Osteocyte (in vitro differentiated cells): Measurements from ENCODE around the gene VPS4B. TPM values are rescaled to one million over a fixed set of nuclear protein-coding genes. Genes with fewer than 3 reads are reported as not detected.
A peak's percentile ranks its signal among the peaks of the same experiment; 100 is the strongest.

ENCODE experiments used
- DNase-seq: peaks from one replicate; pipeline ENCODE4 v3.0.0; 2021; ENCODE audit warnings: mixed read lengths; ENCODE audit not compliant: unreplicated experiment; ENCODE audit errors: extremely low spot score
- H3K27ac Mint-ChIP-seq: one replicate; pipeline ENCODE4 v1.8.0; 2021; ENCODE audit warnings: mild to moderate bottlenecking, mixed read lengths; ENCODE audit not compliant: unreplicated experiment
- H3K27me3 Mint-ChIP-seq: one replicate; pipeline ENCODE4 v1.8.0; 2021; ENCODE audit warnings: mixed read lengths; ENCODE audit not compliant: unreplicated experiment
- H3K36me3 Mint-ChIP-seq: one replicate; pipeline ENCODE4 v1.8.0; 2021; ENCODE audit warnings: mixed read lengths; ENCODE audit not compliant: unreplicated experiment
- H3K4me1 Mint-ChIP-seq: one replicate; pipeline ENCODE4 v1.8.0; 2021; ENCODE audit warnings: mixed read lengths; ENCODE audit not compliant: unreplicated experiment
- H3K4me3 Mint-ChIP-seq: one replicate; pipeline ENCODE4 v1.8.0; 2021; ENCODE audit warnings: mild to moderate bottlenecking, moderate library complexity, mixed read lengths; ENCODE audit not compliant: unreplicated experiment
- H3K9me3 Mint-ChIP-seq: one replicate; pipeline ENCODE4 v1.8.0; 2021; ENCODE audit warnings: mixed read lengths; ENCODE audit not compliant: unreplicated experiment
- total RNA-seq: library from RNA; stranded (reverse); gene quantifications from 2 replicates; pipeline ENCODE4 v1.2.1, GENCODE V29; 2021
- TF ChIP-seq, protein P1 (sequence below): fragments of 200-600 bp; sonication (generic); IDR thresholded peaks from 2 replicates; pipeline ENCODE4 v1.5.0; 2021; ENCODE audit warnings: antibody characterized with exemption, mild to moderate bottlenecking, moderate library complexity

Gene VPS4B
- total RNA-seq, 1 donor from 2014 or later, result 59.1 TPM

DNA sequence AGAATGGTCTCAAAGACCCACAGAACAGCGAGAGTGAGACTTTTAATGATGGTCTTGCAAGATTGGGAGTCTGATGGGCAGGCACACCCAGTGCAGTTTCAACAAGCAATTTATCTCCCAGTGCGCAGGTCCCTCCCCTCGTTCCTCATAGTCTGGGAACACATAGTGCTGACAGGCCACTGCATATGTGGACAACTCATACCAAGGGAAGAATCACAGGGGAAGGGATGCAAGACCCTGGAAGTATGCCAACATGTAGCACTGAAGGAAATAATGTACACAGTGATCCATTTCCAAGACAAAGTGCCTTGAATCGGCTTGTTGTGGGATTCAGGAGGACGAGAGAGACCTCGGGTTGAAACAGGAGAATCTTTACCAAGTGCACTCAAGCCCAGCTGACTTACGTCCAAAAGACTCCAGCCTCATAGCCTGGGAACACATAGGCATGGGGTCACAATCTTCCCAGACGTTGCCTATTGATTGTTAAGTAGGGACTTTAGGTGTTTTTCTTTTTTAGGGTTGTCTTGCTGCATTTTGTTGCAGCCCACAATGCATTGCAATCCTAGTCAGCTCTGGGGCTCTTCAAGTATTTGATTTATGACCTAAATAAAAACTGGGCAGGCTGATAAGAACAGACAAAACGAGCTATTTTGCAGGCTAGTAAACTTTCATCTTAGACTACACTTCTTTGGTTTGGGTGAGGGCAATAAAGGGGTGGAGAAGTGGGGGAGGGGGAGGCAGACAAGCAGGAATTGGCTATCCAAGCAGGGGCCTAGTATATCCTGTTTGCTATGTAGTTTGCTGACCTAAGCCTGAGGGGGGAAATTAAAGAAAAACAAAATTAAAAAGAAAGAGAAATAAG lies 29.8 kb upstream of the VPS4B start:
- Mint-ChIP-seq H3K9me3 (no peaks in the 10 kb centered on the region), H3K36me3 (no peaks in the 10 kb centered on the region), H3K27ac (peak overlapping the region; percentile 95), H3K4me3 (no peak overlapping the region), H3K27me3 (no peaks in the 10 kb centered on the region), H3K4me1 (peaks cover 49% of the 10 kb centered on the region)
- DNase-seq, result no peak
- TF ChIP-seq, protein P1, sequence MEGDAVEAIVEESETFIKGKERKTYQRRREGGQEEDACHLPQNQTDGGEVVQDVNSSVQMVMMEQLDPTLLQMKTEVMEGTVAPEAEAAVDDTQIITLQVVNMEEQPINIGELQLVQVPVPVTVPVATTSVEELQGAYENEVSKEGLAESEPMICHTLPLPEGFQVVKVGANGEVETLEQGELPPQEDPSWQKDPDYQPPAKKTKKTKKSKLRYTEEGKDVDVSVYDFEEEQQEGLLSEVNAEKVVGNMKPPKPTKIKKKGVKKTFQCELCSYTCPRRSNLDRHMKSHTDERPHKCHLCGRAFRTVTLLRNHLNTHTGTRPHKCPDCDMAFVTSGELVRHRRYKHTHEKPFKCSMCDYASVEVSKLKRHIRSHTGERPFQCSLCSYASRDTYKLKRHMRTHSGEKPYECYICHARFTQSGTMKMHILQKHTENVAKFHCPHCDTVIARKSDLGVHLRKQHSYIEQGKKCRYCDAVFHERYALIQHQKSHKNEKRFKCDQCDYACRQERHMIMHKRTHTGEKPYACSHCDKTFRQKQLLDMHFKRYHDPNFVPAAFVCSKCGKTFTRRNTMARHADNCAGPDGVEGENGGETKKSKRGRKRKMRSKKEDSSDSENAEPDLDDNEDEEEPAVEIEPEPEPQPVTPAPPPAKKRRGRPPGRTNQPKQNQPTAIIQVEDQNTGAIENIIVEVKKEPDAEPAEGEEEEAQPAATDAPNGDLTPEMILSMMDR, result no peak

DNA sequence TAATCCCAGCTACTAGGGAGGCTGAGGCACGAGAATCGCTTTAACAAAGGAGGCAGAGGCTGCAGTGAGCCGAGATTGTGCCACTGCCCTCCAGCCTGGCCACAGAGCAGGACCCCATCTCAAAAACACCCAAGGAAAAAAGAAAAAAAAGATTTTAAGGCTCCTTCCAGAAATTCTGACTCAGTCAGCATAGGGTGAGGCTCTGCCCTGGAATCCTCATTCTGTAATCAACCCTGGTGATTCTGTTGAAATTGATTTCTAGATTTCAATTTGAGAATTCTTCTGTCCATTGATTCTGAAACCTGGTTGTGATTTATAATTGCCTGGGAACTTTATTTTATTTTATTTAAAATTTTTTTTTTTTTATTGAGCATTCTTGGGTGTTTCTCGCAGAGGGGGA lies 27.1 kb upstream of the VPS4B start:
- H3K9me3 Mint-ChIP-seq, result no peaks in the 10 kb centered on the region
- DNase-seq, result no peak
- H3K4me1 Mint-ChIP-seq, result peaks cover 39% of the 10 kb centered on the region
- H3K27ac Mint-ChIP-seq, result no peak overlapping the region
- no peaks in the 10 kb centered on the region for H3K27me3 Mint-ChIP-seq
- H3K4me3 Mint-ChIP-seq, result no peak overlapping the region
- no peaks in the 10 kb centered on the region for H3K36me3 Mint-ChIP-seq
- TF ChIP-seq, protein P1, result no peak

DNA sequence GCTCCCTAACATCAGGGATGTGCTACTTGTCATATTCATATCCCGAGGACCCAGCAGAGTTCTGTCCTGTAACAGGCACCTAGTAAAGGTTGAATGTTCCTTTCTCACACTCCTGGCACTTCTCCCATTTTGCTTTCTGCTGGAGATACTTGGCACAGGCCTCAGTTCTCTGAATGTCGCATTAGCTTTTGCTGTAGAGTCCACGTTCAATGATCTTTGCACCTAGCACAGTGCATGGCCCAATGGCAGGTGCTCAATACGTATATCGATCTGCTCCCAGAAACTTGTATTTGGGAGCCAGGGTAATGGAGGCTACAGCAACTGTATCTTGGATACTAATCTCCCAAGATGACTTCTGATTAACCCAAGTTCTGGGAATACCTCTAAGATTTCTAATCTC lies 24.8 kb upstream of the VPS4B start:
- H3K36me3 Mint-ChIP-seq, result no peaks in the 10 kb centered on the region

DNA sequence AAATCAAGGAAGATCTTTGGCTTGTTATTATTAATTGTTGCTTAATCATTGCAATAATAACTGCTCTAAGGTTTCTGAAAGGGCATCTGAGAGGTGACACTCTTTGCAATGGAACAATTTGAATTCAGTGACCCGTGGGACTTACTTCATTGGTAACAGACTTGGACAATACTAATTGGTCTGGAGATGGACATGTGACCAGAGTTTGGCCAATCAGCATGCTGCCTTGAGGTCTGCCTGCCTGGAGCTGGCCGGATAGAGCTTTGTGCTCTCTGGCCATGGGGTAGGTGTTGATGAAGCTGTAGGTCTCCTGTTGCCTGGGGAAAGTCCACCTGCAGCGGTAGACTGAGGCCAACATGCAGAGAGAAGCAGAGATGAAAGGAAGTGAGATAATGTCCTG lies 24.0 kb upstream of the VPS4B start:
- Mint-ChIP-seq H3K4me1 (peaks cover 14% of the 10 kb centered on the region), H3K36me3 (no peaks in the 10 kb centered on the region), H3K27ac (no peak overlapping the region), H3K27me3 (no peaks in the 10 kb centered on the region), H3K9me3 (no peaks in the 10 kb centered on the region), H3K4me3 (no peak overlapping the region)
- TF ChIP-seq, protein P1, result no peak
- DNase-seq, result no peak

More for the DNA sequence above, 24.8 kb upstream of the VPS4B start:
- Mint-ChIP-seq H3K27ac (no peak overlapping the region), H3K4me3 (no peak overlapping the region), H3K4me1 (peaks cover 17% of the 10 kb centered on the region), H3K27me3 (no peaks in the 10 kb centered on the region), H3K9me3 (no peaks in the 10 kb centered on the region)
- no peak for DNase-seq
- TF ChIP-seq, protein P1, result no peak

DNA sequence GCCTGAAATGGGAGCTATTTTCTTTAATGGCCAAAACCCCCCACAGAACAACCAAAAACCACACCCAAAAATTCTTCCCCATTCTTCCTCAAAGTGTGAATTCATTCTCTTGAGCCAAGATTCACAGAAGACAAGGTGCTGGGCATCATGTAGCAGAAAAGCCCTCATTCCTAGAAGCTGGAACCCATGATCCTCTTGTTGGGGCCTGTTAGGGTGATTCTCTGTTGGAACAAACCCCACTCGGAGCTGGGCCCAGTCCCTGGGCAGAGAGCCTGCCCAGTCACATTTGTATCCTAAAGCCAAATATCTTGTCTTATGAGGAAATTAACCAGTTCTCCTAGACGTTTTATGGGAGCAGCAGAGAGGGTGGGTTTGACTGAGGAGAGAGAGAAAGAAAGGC lies 22.8 kb upstream of the VPS4B start:
- TF ChIP-seq, protein P1, result no peak
- H3K4me1 Mint-ChIP-seq, result peaks cover 17% of the 10 kb centered on the region
- H3K9me3 Mint-ChIP-seq, result no peaks in the 10 kb centered on the region
- H3K27me3 Mint-ChIP-seq, result no peaks in the 10 kb centered on the region
- H3K36me3 Mint-ChIP-seq, result no peaks in the 10 kb centered on the region
- no peak overlapping the region for H3K27ac Mint-ChIP-seq
- H3K4me3 Mint-ChIP-seq, result no peak overlapping the region
- DNase-seq, result no peak
